GM12892 (cell line): ENCODE measurements around the gene PTGS1.

ENCODE experiments used
- POLR2A ChIP-seq: IDR thresholded peaks from 2 replicates; pipeline ENCODE4 v1.6.1; 2011; ENCODE audit warnings: low read depth, low read length, control low read depth
- POLR2AphosphoS5 ChIP-seq: IDR thresholded peaks from 2 replicates; pipeline ENCODE4 v1.6.1; 2011; ENCODE audit warnings: low read depth, low read length, control low read depth

- no peak for TF ChIP-seq POLR2A
- no peak for TF ChIP-seq POLR2AphosphoS5
These were observed 22.0 kb upstream of the PTGS1 start for GRCh38 chr9:122348791-122349190.
